ENCODE data around the gene TTC39C. TPM values are rescaled to one million over a fixed set of nuclear protein-coding genes. Genes with fewer than 3 reads are reported as not detected.
"Not testable (repeated sequence)": the region's sequence is repeated elsewhere in the genome, so short reads cannot be mapped to it uniquely, and the experiment has no call there.

The TTC39C gene
- total RNA-seq, 1 experiment from 2014 or later = 14.8 TPM

- intact Hi-C loops (cut with micrococcal nuclease; ENCODE audit: unreplicated experiment) (no loop called here), in situ Hi-C loops (cut with HindIII; ENCODE audit: low pct_unique_long_range_greater_than_20kb, low sequenced_read_pairs) (no loop called here)
- no peak for TF ChIP-seq SIN3A (IDR thresholded peaks at IDR 0.05; ENCODE audit: borderline replicate concordance, insufficient read depth, low read depth, low read length)
- no peak for TF ChIP-seq POLR2AphosphoS5 (IDR thresholded peaks at IDR 0.05; ENCODE audit: low read depth, low read length)
- TF ChIP-seq REST (IDR thresholded peaks at IDR 0.05; ENCODE audit: insufficient read depth in 1 of 2, low read depth in 2 of 2, low read length in 1 of 2) = no peak
- TF ChIP-seq TCF7L2 (IDR thresholded peaks at IDR 0.05; ENCODE audit: low read depth, low read length) = no peak
- no peak for TF ChIP-seq CTCF (IDR thresholded peaks at IDR 0.05)
- DNase-seq (ENCODE audit: low read depth, low spot score) (no peak), ATAC-seq (no peak)
- H3K9me3 ChIP-seq (ENCODE audit: control insufficient read depth, insufficient read depth, low read depth, low read length) = no peaks in the 10 kb centered on the region
- no peak overlapping the region for H3K27ac ChIP-seq (ENCODE audit: low read length)
- no peaks in the 10 kb centered on the region; the same call in 1 of the 2 replicates for H3K4me1 ChIP-seq (ENCODE audit: control insufficient read depth, insufficient read depth, low read length)
- no peaks in the 10 kb centered on the region for H3K27me3 ChIP-seq (ENCODE audit: control insufficient read depth, insufficient read depth, low read length)
- no TSS peak for BruUV-seq (replicated peaks)
- H3K36me3 ChIP-seq (ENCODE audit: control insufficient read depth, insufficient read depth, low read length) = peaks cover 2% of the 10 kb centered on the region; the same call in 1 of the 2 replicates
- POLR2A ChIA-PET = no interaction called here
- CTCF ChIA-PET = interaction anchor here (0.6 kb wide), 2 partner anchors 32 to 160 kb away, joined by 3 to 5 read pairs; no protein-coding TSS in a partner anchor
- no peak overlapping the region for H3K4me3 ChIP-seq (ENCODE audit: low read depth in 2 of 2, low read length in 2 of 2)
Measured at GRCh38 chr18:24142376-24142775, 127.8 kb downstream of the TTC39C start.

- H3K9me3 ChIP-seq (ENCODE audit: control insufficient read depth, insufficient read depth, low read depth, low read length); intact Hi-C loops (cut with micrococcal nuclease; ENCODE audit: unreplicated experiment); BruUV-seq (replicated peaks); H3K27me3 ChIP-seq (ENCODE audit: control insufficient read depth, insufficient read depth, low read length); CTCF ChIA-PET; H3K4me3 ChIP-seq (ENCODE audit: low read depth in 2 of 2, low read length in 2 of 2); in situ Hi-C loops (cut with HindIII; ENCODE audit: low pct_unique_long_range_greater_than_20kb, low sequenced_read_pairs); H3K36me3 ChIP-seq (ENCODE audit: control insufficient read depth, insufficient read depth, low read length); H3K4me1 ChIP-seq (ENCODE audit: control insufficient read depth, insufficient read depth, low read length); H3K27ac ChIP-seq (ENCODE audit: low read length); DNase-seq (ENCODE audit: low read depth, low spot score); ATAC-seq: not testable (repeated sequence)
- POLR2A ChIA-PET = interaction anchor here (0.5 to 1.6 kb wide), 2 partner anchors 10 to 11 kb away, joined by 3 to 4 read pairs; partner anchors contain the start of gene CABYR
Measured at GRCh38 chr18:24149591-24149990, 135.0 kb downstream of the TTC39C start.

- no peaks in the 10 kb centered on the region for H3K27me3 ChIP-seq (ENCODE audit: control insufficient read depth, insufficient read depth, low read length)
- H3K4me3 ChIP-seq (ENCODE audit: low read depth in 2 of 2, low read length in 2 of 2) = no peak overlapping the region
- ChIA-PET CTCF (no interaction called here), POLR2A (interaction anchor here (0.6 kb wide), 2 partner anchors 15 to 226 kb away, joined by 3 to 5 read pairs; partner anchors contain the start of gene CABYR)
- peaks cover 6% of the 10 kb centered on the region for H3K36me3 ChIP-seq (ENCODE audit: control insufficient read depth, insufficient read depth, low read length)
- TF ChIP-seq CTCF (IDR thresholded peaks at IDR 0.05) = no peak
- in situ Hi-C loops (cut with HindIII; ENCODE audit: low pct_unique_long_range_greater_than_20kb, low sequenced_read_pairs) (no loop called here), intact Hi-C loops (cut with micrococcal nuclease; ENCODE audit: unreplicated experiment) (no loop called here)
- no peaks in the 10 kb centered on the region for H3K4me1 ChIP-seq (ENCODE audit: control insufficient read depth, insufficient read depth, low read length)
- H3K9me3 ChIP-seq (ENCODE audit: control insufficient read depth, insufficient read depth, low read depth, low read length) = no peaks in the 10 kb centered on the region
- no peak overlapping the region for H3K27ac ChIP-seq (ENCODE audit: low read length)
- no TSS peak for BruUV-seq (replicated peaks)
- no peak for ATAC-seq
- no peak for DNase-seq (ENCODE audit: low read depth, low spot score)
Measured at GRCh38 chr18:24153397-24153796, 138.8 kb downstream of the TTC39C start.

All from Panc1 (cell line).